ENCODE measurements around the gene CALM1.

CALM1 gene

DNA sequence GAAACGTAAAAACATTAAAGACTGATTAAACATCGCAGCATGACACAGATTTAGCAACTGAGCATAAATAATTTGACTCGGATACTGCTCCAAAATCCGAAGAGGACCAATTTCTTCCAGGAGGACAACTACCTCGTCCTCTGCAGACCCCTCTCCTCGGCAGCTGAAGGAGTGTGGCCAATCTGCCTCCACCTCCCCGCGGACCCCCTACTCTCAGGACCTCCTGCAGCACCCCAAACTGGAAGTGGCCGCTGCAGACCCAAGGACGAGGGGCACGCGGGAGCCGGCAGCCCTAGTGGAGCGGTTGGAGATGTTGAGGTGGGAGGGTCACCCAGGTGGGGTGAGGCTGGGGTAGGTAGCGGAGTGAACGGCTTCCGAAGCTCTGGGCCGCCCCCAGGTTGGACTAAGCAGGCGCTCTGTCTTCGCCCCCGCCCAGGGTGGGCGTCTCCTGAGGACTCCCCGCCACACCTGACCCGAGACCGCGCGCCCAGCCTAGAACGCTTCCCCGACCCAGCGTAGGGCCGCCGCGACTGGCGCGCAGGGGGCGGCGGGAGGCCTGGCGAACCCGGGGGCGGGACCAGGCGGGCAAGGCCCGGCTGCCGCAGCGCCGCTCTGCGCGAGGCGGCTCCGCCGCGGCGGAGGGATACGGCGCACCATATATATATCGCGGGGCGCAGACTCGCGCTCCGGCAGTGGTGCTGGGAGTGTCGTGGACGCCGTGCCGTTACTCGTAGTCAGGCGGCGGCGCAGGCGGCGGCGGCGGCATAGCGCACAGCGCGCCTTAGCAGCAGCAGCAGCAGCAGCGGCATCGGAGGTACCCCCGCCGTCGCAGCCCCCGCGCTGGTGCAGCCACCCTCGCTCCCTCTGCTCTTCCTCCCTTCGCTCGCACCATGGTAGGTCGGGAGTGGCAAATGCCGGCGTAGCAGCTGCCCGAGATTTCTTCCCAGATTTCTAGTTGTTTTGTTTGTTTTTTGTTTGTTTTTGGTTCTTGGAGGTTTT is at the start of gene CALM1:
Gene CALM1 (plus strand): TSS at position 689 of the 999 bp plus-strand sequence. CDS start 202 bp downstream, at position 891.
- FAIRE-seq (peak; percentile 83), DNase-seq (ENCODE audit: extremely low spot score, insufficient read length, low read depth) (peak; percentile 91)

DNA sequence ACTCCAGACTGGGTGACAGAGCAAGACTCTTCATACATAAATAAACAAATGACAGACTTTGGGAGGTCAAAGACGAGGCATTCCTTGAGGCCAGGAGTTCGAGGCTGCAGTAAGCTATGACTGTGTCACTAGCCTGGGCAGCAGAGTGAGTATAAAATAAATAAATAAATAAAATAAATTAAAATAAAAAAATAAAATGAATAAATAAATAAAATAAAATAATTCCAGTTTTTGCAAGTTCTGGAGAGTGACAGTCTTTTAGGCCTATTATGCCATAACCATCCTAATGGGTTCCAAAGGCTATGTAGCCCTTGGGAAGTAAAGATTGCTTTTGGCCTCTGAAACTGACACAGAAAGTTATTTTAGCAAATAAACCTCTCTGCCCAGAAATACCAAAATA is 48.6 kb upstream of the CALM1 start:
- no peak for FAIRE-seq
- no peak for DNase-seq (ENCODE audit: extremely low spot score, insufficient read length, low read depth)

DNA sequence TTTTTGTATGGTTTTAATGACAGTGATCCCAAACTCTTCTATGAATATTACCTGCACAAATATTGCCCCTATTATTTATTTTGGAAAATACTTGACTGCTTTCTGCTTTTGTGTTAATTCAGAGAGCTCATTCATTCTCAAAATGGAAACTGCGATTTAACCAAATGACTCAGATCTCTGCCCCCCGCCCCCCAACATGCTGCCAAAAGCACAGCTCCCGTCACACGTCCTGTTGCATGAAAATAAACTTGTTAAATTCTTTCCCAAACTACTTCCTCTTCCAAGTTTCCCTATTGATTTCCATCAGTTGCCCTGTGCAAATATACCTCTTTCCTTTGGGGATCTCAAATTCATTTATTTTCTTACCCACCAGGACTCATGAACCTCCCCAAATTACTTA is 47.1 kb upstream of the CALM1 start:
- FAIRE-seq (no peak), DNase-seq (ENCODE audit: extremely low spot score, insufficient read length, low read depth) (no peak)

DNA sequence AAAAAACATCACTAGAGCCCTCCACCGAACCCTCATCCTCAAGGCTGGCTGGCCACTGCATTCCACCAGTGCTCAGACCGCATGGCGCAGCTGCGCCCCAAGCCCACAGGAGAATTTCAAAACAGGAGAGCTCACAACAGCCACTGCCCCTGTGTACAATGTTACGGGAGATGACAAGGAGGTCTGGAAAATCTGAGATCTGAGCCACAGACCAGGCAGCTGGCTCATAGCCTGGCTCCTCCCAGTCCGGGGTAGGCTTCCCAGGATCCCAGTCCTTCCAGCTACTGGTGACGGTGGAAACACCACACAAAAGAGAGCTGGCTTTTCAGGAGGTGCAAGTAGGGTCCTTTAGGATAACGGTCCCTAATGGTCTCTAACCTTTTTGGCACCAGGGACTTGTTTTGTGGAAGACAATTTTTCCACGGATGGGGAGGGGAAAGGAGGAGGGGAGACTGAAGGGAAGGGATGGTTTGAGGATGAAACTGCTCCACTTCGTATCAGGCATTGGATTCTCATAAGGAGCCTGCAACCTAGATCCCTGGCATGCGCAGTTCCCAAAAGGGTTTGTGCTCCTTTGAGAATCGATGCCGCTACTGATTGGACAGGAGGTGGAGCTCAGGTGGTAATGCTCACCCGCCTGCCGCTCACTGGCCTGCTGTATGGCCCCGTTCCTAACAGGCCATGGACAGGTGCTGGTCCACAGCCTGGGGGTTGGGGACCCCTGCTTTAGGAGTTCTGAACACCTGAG is 42.1 kb upstream of the CALM1 start:
- DNase-seq (ENCODE audit: extremely low spot score, insufficient read length, low read depth) (no peak), FAIRE-seq (no peak)

DNA sequence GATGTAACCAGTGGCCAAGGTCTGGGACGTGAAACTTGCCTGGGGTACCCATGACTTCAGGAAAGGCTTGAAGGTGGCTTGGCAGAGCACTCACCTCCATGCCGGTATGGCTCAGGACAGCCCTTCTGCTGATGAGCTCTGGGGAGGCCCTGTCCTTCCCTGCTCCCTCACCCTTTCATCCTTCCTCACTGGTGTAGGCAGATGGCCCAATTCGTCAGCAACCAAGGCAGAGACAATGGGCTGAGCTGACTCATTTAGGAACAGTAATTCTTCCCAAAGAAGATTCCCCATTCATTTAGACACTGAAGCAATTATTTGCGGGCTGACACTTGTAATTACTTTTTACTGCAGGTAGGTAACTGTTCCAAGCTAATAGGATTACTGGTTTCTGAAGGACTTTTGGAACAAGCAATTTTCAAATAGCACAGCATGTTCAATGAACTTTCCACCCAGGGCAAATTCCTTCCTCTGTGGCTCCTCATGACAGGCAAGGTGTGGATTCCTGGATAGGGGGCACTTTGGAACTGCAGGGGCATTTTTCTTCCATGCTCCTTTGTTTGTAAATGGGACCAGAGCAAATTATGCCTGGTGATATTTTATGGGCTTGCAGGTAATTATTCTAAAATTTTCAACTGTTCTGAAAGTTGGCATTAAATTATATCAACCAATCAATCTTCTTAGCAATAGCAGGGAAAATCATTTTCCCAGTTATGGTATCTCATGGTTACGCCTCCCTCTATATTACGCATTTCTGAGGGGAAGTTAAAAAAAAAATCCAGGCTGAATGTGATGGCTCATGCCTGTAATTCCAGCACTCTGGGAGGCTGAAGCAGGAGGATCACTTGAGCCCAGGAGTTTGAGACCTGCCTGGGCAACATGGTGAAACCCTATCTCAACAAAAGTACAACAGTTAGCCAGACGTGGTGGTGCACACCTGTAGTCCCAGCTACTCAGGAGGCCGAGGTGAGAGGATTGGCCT is 41.0 kb upstream of the CALM1 start:
- no peak for FAIRE-seq
- no peak for DNase-seq (ENCODE audit: extremely low spot score, insufficient read length, low read depth)

DNA sequence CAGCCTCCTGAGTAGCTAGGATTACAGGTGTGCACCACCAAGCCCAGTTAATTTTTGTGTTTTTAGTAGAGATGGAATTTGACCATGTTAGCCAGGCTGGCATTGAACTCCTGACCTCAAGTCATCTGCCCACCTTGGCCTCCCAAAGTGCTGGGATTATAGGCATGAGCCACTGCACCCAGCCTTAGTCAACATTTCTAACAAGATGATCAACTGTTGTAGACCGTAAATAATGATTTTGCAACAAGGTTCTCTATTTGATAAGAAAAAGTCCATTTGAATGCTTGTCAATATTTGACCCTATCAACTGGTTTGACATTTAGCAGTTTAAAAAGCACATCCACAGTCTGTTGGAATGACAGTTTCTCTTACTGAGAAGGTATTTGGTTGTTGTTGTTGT is 39.9 kb upstream of the CALM1 start:
- DNase-seq (ENCODE audit: extremely low spot score, insufficient read length, low read depth) = no peak
- FAIRE-seq = no peak

DNA sequence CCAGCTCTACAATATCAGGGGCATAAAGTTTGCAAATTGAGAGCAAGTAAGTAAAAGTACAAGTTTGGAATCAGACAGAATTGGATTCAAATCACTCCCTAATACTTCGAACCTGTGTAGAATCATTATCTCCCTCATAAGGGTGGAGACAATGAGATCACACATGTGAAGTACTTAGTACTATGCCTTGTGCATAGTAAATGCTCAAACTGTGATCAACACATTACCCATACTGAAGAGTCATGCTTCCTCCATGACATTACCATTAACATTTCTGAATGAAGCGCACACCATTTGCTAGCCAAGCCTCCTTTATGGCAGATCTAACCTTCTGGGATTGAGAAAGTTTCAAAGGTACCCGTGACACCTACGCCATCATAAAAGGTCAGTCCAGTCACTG is 38.5 kb upstream of the CALM1 start:
- FAIRE-seq (no peak), DNase-seq (ENCODE audit: extremely low spot score, insufficient read length, low read depth) (no peak)

DNA sequence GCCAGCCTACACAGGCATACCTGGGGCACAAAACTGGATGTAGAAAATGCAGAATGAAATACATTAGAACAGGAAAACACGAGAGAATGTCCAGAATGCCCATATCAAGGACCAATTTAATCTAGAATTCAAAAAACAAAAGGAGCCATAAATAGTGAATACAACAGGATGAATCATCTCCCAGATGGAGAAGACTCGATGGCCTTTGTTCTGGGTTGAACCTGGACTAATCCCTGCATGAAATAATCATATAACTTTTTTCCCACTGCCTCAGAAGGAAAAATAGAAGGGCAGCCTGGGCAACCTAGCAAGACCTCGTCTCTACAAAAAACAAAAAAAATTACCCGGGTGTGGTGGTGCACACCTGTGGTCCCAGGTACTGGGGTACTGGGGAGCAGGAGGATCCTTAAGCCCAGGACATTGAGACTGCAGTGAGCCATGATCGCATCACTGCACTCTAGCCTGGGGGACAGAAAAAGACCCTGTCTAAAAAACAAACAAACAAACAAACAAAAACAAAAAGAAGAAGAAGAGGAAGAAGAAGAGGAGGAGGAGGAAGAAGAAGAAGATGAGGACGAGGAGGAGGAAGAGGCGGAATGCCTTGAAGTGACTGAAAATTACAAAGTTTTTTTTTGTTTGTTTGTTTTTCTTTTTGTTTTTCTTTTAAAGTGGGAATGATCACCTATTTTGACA is 34.8 kb upstream of the CALM1 start:
- no peak for DNase-seq (ENCODE audit: extremely low spot score, insufficient read length, low read depth)

DNA sequence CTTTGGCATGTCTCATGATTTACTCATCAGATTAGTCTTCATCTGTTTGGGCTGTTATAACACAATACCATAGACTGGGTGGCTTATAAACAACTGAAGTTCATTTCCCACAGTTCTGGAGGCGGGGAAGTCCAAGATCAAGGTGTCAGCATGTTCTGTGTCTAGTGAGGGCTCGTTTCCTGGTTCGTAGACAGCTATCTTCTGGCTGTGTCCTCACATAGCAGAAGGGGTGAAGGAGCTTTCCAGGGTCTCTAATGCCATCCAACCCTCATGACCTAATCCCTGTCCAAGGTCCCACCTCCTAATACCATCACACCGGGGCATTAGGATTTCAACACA is 34.3 kb upstream of the CALM1 start:
- FAIRE-seq (no peak), DNase-seq (ENCODE audit: extremely low spot score, insufficient read length, low read depth) (no peak)

More for the DNA sequence above, 34.8 kb upstream of the CALM1 start:
- no peak for FAIRE-seq

DNA sequence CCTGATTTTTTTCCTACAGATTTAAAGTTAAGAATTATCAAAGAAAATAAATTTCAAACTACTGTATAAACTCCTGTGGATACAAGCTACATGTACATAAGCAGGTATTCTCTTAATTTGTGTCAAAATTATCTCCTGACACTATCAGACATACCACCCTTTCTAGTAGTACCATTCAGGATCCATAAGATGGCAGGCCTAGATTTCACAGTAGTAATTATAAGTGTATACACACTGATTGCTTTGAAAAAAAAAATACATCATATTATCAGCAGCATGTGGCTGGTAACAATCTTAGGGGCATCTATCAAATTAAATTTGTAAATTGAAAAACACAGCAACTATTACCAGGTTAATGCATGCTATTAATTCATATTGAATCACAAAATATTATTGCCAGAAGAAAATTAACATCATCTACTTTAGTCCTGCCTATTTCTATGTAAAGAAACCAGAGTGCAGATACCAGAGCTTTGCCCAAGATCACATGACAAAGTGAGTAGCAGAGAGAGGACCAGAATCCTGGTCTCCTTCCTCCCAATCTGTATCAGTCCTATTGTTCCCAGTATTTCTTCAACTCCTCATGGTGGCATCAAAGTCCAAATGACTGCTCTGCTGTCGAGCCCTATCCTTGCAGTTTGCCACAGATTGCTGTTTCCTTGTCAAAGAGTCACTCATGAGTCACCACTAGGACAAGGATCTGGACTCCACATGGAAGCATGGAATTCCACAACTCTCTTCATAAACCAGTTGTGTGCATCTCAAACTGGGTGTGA is 27.7 kb upstream of the CALM1 start:
- DNase-seq (ENCODE audit: extremely low spot score, insufficient read length, low read depth) (no peak), FAIRE-seq (no peak)

DNA sequence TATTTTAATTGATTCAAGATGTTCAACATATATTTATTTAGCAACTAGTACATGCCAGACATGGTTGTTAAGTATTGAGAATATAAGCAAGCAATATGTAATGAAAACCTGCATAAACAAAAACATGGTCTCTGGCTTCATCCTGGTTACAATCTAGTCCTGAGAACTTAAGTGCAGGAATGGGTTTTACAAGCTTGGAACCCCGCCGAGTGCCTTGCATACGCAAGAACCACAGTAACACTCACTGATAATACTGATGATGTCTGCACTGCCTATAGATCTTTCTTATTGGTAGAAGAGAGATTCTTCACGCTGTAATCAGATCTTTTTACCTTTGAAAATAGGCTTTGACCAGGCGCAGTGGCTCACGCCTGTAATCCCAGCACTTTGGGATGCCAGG is 22.9 kb upstream of the CALM1 start:
- FAIRE-seq = no peak
- no peak for DNase-seq (ENCODE audit: extremely low spot score, insufficient read length, low read depth)

DNA sequence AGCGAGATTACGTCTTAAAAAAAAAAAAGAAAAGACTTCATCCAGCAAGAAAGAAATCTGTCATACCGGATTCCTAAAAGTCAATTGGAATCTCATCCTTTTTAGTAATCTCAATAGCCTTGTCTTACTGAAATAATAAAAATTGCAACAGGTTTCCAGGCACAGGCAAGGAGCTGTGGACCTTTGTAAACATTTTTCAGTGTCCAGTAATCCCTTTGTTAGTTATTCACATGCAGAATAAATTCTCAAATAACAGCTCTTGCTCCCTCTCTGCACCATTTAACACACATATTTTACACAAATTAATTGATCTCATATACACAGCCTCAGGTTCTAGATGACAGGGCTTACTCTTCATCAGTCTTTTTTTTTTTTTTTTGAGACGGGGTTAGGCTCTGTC is 22.0 kb upstream of the CALM1 start:
- DNase-seq (ENCODE audit: extremely low spot score, insufficient read length, low read depth) (no peak), FAIRE-seq (no peak)

DNA sequence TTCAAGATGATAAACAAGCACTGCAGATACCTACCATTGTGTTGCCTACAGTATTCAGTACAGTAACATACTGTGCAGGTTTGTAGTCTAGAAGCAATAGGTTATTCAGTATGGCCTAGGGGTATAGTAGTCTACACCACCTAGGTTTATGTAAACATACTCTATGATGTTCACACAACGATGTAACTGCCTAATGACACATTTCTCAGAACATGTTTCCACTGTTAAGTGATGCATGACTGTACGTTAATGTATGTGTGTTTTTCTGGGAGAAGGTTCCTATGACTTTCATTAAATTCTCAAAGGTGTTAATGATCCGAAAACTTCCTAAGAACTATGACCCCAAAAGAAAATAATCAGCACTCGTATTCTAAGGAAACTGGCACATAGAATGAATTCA is 20.9 kb upstream of the CALM1 start:
- DNase-seq (ENCODE audit: extremely low spot score, insufficient read length, low read depth) = no peak
- FAIRE-seq = no peak

DNA sequence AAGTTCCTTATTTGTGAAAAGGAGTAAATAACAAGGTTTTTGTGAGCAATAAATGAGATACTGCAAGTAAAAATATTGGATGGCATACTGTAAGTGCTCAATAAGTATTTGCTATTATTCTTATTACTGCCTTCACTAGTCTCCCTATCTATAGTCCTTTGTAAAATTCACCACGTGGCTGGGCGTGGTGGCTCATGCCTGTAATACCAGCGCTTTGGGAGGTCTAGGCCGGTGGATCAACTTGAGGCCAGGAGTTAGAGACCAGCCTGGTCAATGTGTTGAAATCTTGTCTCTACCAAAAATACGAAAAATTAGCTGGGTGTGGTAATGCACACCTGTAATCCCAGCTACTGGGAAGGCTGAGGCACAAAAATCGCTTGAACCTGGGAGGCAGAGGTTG is 18.6 kb upstream of the CALM1 start:
- DNase-seq (ENCODE audit: extremely low spot score, insufficient read length, low read depth) = no peak
- FAIRE-seq = no peak

DNA sequence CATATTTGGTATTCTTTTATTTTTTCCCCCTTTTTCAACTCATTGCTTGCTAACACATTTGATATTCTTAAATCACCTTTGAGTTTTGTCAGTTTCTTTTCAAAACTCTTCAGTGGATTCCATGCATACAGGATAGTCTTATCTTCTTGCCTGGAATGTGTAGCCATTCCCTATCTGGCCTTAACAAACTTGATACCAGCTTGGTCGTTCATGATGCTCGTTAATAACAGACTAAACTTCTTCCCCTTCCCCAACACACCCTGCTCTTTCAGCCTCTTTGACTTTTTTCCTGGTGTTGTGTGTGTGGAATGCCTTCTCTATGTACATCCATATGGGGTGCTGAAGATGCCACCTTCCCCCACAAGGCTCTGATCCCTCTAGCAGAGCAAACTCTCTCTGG is 17.7 kb upstream of the CALM1 start:
- DNase-seq (ENCODE audit: extremely low spot score, insufficient read length, low read depth) = no peak
- FAIRE-seq = no peak

DNA sequence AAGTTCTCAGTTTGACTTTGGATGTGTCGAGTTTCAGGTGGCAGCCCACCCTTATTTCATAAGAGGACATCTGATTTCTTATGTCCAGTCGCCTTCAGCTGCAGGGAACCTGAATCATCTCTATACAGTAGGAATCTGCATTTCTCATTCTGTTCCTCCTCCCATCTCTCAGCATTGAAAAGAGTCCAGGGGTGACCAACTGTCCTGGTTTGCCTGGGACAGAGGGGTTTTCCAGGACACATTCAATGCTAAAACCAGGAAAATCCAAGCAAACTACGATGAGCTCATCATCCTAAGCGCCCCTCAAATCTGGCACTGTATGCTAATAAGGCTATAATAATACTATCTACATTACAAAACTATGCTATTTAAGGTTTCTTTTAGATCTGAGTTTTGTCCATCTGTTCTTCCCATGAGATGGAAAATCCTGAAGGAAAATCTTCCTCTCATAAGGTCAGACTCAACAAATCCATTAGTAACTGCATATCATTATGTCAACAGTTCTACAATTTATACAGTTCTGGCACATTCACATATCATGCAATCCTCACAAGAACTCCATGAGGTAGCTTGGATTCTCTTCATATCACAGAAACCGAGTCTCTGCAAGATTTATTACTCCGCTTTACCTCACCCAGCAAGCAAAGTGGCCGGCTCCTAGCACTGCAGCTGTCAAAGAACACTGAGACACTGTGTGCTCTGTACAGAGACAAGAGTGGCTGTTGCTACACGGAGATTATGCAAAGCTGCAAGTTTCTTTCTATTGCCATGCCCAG is 15.6 kb upstream of the CALM1 start:
- FAIRE-seq = no peak
- no peak for DNase-seq (ENCODE audit: extremely low spot score, insufficient read length, low read depth)

DNA sequence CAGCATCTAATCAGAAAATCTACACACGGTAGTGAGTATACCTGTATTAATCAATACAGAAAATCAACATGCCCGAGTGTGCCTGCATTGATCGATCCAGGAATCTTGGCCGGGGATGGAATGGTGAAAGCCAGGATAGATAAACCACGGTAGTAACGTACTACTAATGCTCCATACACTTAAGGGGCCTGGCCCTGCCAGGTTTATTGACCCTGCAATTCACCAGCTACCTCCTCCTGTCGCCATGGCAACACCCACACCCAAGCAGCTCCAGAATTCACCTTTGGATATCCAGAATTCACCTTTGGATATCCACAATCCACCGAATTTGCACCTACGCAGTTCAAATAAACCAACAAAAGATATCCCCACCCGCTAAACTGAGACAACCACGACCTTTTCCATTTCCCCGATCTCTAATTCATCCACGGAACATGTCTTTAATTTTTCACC is 14.8 kb upstream of the CALM1 start:
- DNase-seq (ENCODE audit: extremely low spot score, insufficient read length, low read depth) = no peak
- FAIRE-seq = peak; percentile 39

DNA sequence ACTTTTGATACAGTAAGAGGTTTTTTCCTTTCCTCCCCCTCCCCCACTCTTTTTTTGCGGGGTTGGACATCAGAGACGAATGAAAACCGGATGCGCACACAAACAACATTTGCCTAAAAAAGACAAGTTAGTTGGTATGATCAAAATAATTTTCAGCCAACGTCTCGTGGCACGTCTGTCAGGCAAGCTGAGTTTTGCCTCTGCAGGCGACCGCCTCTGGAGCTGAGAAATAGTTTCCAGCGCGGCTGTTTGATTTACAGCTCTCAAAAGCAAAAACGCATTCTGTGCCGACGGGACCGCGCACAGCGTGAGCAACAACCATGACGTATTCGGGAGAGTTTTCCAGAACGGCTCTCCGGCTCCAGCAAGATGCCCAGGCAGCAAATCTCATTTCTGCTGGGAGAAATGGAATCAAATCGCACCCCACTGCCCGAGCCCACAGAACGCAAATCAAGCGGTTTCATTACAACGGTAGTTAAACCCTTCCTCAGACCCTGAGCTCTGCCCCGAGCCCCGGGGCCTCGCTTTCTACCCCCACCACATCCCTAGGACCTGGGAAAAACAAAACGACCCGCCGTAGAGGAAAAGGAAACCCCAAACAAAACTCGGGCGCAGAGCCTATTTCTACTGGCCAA is 14.2 kb upstream of the CALM1 start:
- no peak for DNase-seq (ENCODE audit: extremely low spot score, insufficient read length, low read depth)
- FAIRE-seq = no peak
